Measurements from ENCODE around the gene TRDN. TPM values are rescaled to one million over a fixed set of nuclear protein-coding genes. Genes with fewer than 3 reads are reported as not detected.

The TRDN gene
- total and polyA plus RNA-seq, 2 donors from 2014 or later: 0.19 TPM; not detected in 1

GRCh38 chr6:123662757-123663156 lies 26.0 kb upstream of the TRDN start:
- no peak for FAIRE-seq
- DNase-seq: no peak
- Histone ChIP-seq H3K9ac (ENCODE audit: low read length in 3 of 3) (no peak overlapping the region), H3K9me3 (ENCODE audit: control insufficient read depth in 2 of 3, insufficient read depth in 1 of 3, low read length in 3 of 3) (no peaks in the 10 kb centered on the region), H3K4me3 (ENCODE audit: low read length in 3 of 3) (no peak overlapping the region), H3K27ac (ENCODE audit: low read depth in 2 of 2, low read length in 2 of 2) (no peak overlapping the region), H3K27me3 (ENCODE audit: control insufficient read depth, insufficient read depth, low read length) (no peaks in the 10 kb centered on the region), H3K36me3 (ENCODE audit: control insufficient read depth in 2 of 3, insufficient read depth in 3 of 3, low read length in 3 of 3) (no peaks in the 10 kb centered on the region), H3K4me1 (ENCODE audit: control insufficient read depth in 2 of 3, insufficient read depth in 2 of 3, low read depth in 1 of 3, low read length in 3 of 3) (no peaks in the 10 kb centered on the region)
- TF ChIP-seq CTCF (IDR thresholded peaks at IDR 0.05; ENCODE audit: borderline replicate concordance, extremely low read depth, insufficient read depth): no peak
- intact Hi-C loops (cut with DNase I): no loop called here

GRCh38 chr6:123661105-123661891 lies 24.5 kb upstream of the TRDN start:
- FAIRE-seq (no peak), DNase-seq (no peak)
- H3K4me1 ChIP-seq (ENCODE audit: control insufficient read depth in 2 of 3, insufficient read depth in 2 of 3, low read depth in 1 of 3, low read length in 3 of 3): no peaks in the 10 kb centered on the region
- intact Hi-C loops (cut with DNase I): no loop called here
- no peaks in the 10 kb centered on the region for H3K27me3 ChIP-seq (ENCODE audit: control insufficient read depth, insufficient read depth, low read length)
- no peak for TF ChIP-seq CTCF (IDR thresholded peaks at IDR 0.05; ENCODE audit: borderline replicate concordance, extremely low read depth, insufficient read depth)
- no peaks in the 10 kb centered on the region for H3K9me3 ChIP-seq (ENCODE audit: control insufficient read depth in 2 of 3, insufficient read depth in 1 of 3, low read length in 3 of 3)
- no peak overlapping the region for H3K9ac ChIP-seq (ENCODE audit: low read length in 3 of 3)
- H3K36me3 ChIP-seq (ENCODE audit: control insufficient read depth in 2 of 3, insufficient read depth in 3 of 3, low read length in 3 of 3): no peaks in the 10 kb centered on the region
- no peak overlapping the region for H3K27ac ChIP-seq (ENCODE audit: low read depth in 2 of 2, low read length in 2 of 2)
- H3K4me3 ChIP-seq (ENCODE audit: low read length in 3 of 3): no peak overlapping the region

GRCh38 chr6:123659960-123660748 lies 23.4 kb upstream of the TRDN start:
- no peak for FAIRE-seq
- intact Hi-C loops (cut with DNase I): no loop called here
- no peak overlapping the region for H3K9ac ChIP-seq (ENCODE audit: low read length in 3 of 3)
- no peaks in the 10 kb centered on the region for H3K4me1 ChIP-seq (ENCODE audit: control insufficient read depth in 2 of 3, insufficient read depth in 2 of 3, low read depth in 1 of 3, low read length in 3 of 3)
- no peak for DNase-seq
- H3K27me3 ChIP-seq (ENCODE audit: control insufficient read depth, insufficient read depth, low read length): no peaks in the 10 kb centered on the region
- TF ChIP-seq CTCF (IDR thresholded peaks at IDR 0.05; ENCODE audit: borderline replicate concordance, extremely low read depth, insufficient read depth): no peak
- H3K27ac ChIP-seq (ENCODE audit: low read depth in 2 of 2, low read length in 2 of 2): no peak overlapping the region
- H3K36me3 ChIP-seq (ENCODE audit: control insufficient read depth in 2 of 3, insufficient read depth in 3 of 3, low read length in 3 of 3): no peaks in the 10 kb centered on the region
- no peak overlapping the region for H3K4me3 ChIP-seq (ENCODE audit: low read length in 3 of 3)
- H3K9me3 ChIP-seq (ENCODE audit: control insufficient read depth in 2 of 3, insufficient read depth in 1 of 3, low read length in 3 of 3): no peaks in the 10 kb centered on the region
